ENCODE measurements around the gene CCDC171. TPM values are rescaled to one million over a fixed set of nuclear protein-coding genes. Genes with fewer than 3 reads are reported as not detected.
"Not testable (repeated sequence)": the region's sequence is repeated elsewhere in the genome, so short reads cannot be mapped to it uniquely, and the experiment has no call there.

CCDC171 gene
- total RNA-seq, 1 donor from 2014 or later: 1.7 TPM

GRCh38 chr9:15769547-15769946, 216.7 kb downstream of the CCDC171 start:
- intact Hi-C loops (cut with DNase I): no loop called here
- H3K36me3 ChIP-seq: no peaks in the 10 kb centered on the region

GRCh38 chr9:15778861-15779260, 226.0 kb downstream of the CCDC171 start:
- intact Hi-C loops (cut with DNase I): no loop called here
- no peaks in the 10 kb centered on the region for H3K9me3 ChIP-seq
- no peak overlapping the region for H3K27ac ChIP-seq
- no peaks in the 10 kb centered on the region for H3K36me3 ChIP-seq
- no peaks in the 10 kb centered on the region for H3K4me1 ChIP-seq
- no peak overlapping the region for H3K4me3 ChIP-seq
- TF ChIP-seq CTCF (IDR thresholded peaks at IDR 0.05): no peak
- H3K27me3 ChIP-seq: no peaks in the 10 kb centered on the region
- no peak for DNase-seq (ENCODE audit: low spot score in 2 of 2)

More at GRCh38 chr9:15769547-15769946, 216.7 kb downstream of the CCDC171 start:
- Histone ChIP-seq H3K27ac (no peak overlapping the region), H3K27me3 (no peaks in the 10 kb centered on the region), H3K9me3 (no peaks in the 10 kb centered on the region), H3K4me3 (no peak overlapping the region), H3K4me1 (no peaks in the 10 kb centered on the region)
- no peak for TF ChIP-seq CTCF (IDR thresholded peaks at IDR 0.05)
- DNase-seq (ENCODE audit: low spot score in 2 of 2): no peak

- no peaks in the 10 kb centered on the region for H3K4me1 ChIP-seq
- no peak overlapping the region for H3K4me3 ChIP-seq
- no peak overlapping the region for H3K27ac ChIP-seq
- no peak for DNase-seq (ENCODE audit: low spot score in 2 of 2)
- no peak for TF ChIP-seq CTCF (IDR thresholded peaks at IDR 0.05)
- H3K9me3 ChIP-seq: no peaks in the 10 kb centered on the region
- no peaks in the 10 kb centered on the region for H3K27me3 ChIP-seq
- intact Hi-C loops (cut with DNase I): no loop called here
- H3K36me3 ChIP-seq: no peaks in the 10 kb centered on the region
Measured at GRCh38 chr9:15782106-15782505, 229.3 kb downstream of the CCDC171 start.

GRCh38 chr9:15785584-15785983, 232.7 kb downstream of the CCDC171 start:
- Histone ChIP-seq H3K4me3 (no peak overlapping the region), H3K9me3 (no peaks in the 10 kb centered on the region), H3K27me3 (no peaks in the 10 kb centered on the region), H3K36me3 (no peaks in the 10 kb centered on the region), H3K27ac (no peak overlapping the region), H3K4me1 (no peaks in the 10 kb centered on the region)
- DNase-seq (ENCODE audit: low spot score in 2 of 2): no peak
- intact Hi-C loops (cut with DNase I): no loop called here
- no peak for TF ChIP-seq CTCF (IDR thresholded peaks at IDR 0.05)

- no peak overlapping the region for H3K4me3 ChIP-seq
- no peaks in the 10 kb centered on the region for H3K4me1 ChIP-seq
- H3K27ac ChIP-seq: no peak overlapping the region
- DNase-seq (ENCODE audit: low spot score in 2 of 2): no peak
- H3K36me3 ChIP-seq: no peaks in the 10 kb centered on the region
- no peaks in the 10 kb centered on the region for H3K27me3 ChIP-seq
- H3K9me3 ChIP-seq: no peaks in the 10 kb centered on the region
- TF ChIP-seq CTCF (IDR thresholded peaks at IDR 0.05): no peak
- intact Hi-C loops (cut with DNase I): no loop called here
Measured at GRCh38 chr9:15786616-15787015, 233.8 kb downstream of the CCDC171 start.

- H3K27ac ChIP-seq; H3K4me1 ChIP-seq; intact Hi-C loops (cut with DNase I); H3K4me3 ChIP-seq; DNase-seq (ENCODE audit: low spot score in 2 of 2); H3K27me3 ChIP-seq; H3K36me3 ChIP-seq: not testable (repeated sequence)
- H3K9me3 ChIP-seq: peaks cover 0 to 19% of the 10 kb centered on the region in 2 donors
Measured at GRCh38 chr9:15810219-15810899, 257.5 kb downstream of the CCDC171 start.
